Sigmoid colon (tissue), 7 donors: ENCODE measurements around the gene BHLHE41. TPM values are rescaled to one million over a fixed set of nuclear protein-coding genes. Genes with fewer than 3 reads are reported as not detected.

Experiments used
- DNase-seq: peaks from one replicate; pipeline ENCODE4 v3.0.0-alpha.2; 2019
- H3K27ac ChIP-seq, 4 donors: fragments of 200-600 bp; sonication (generic); one replicate each; pipeline ENCODE4 v1.5.1; 2016 to 2019; ENCODE audit warnings: mild to moderate bottlenecking in 1 of 4
- H3K27me3 ChIP-seq, 3 donors: fragments of 200-600 bp; sonication (generic); one replicate each; pipeline ENCODE4 v1.5.1; 2019; ENCODE audit warnings: mild to moderate bottlenecking in 1 of 3
- H3K36me3 ChIP-seq, 4 donors: fragments of 200-600 bp; sonication (generic); one replicate each; pipeline ENCODE4 v1.5.1; 2016 to 2019
- H3K4me1 ChIP-seq, 4 donors: fragments of 200-600 bp; sonication (generic); one replicate each; pipeline ENCODE4 v1.5.1; 2017 to 2019
- H3K4me3 ChIP-seq, 4 donors: fragments of 200-600 bp; sonication (generic); one replicate each; pipeline ENCODE4 v1.5.1; 2017 to 2019; ENCODE audit warnings: mild to moderate bottlenecking in 2 of 4, moderate library complexity in 1 of 4
- H3K9me3 ChIP-seq, 4 donors: fragments of 200-600 bp in 3 of 4; sonication (generic) in 3 of 4; one replicate each; pipeline versions ENCODE4 v1.5.1 to v1.6.1; 2013 to 2019
- EP300 ChIP-seq, 4 donors: sonication (generic); formaldehyde crosslinking; IDR thresholded peaks; one replicate each; pipeline ENCODE4 v1.6.1; 2017; ENCODE audit warnings: antibody characterized with exemption in 4 of 4
- POLR2A ChIP-seq, 2 donors: fragments of 450-650 bp; IDR thresholded peaks; one replicate each; pipeline ENCODE4 v1.6.1; 2016; ENCODE audit warnings: antibody characterized with exemption in 2 of 2, mild to moderate bottlenecking in 2 of 2, moderate library complexity in 2 of 2
- POLR2AphosphoS5 ChIP-seq, 4 donors: sonication (generic); formaldehyde crosslinking; IDR thresholded peaks; one replicate each; pipeline ENCODE4 v1.6.1; 2017; ENCODE audit warnings: antibody characterized with exemption in 4 of 4
- WGBS, 2 donors: extraction: QIAGEN DNeasy Blood & Tissue Kit; methylation state at CpG; one replicate each; pipeline ENCODE4 v1.1.7; 2013; 5-methylcytosine and 5-hydroxymethylcytosine counted together
- intact Hi-C: fragments of 100-400 bp; cut with DNase I; formaldehyde crosslinking; loops from one replicate; pipeline ENCODE4 v1.15.1; 2023
- polyA plus RNA-seq, 3 donors: library from polyadenylated mRNA; stranded (reverse); fragments of 200-250 nt; gene quantifications; one replicate each; pipeline ENCODE4 v1.2.3, GENCODE V29; 2013
- total RNA-seq, 4 donors: library from RNA; depleted of rRNA; stranded (reverse); fragments of >200 nt; gene quantifications; one replicate each; pipeline ENCODE4 v1.1.0, GENCODE V29; 2016
- TF ChIP-seq, protein P1 (sequence below), 4 experiments: fragments of 450-650 bp in 3 of 4; fragments of 200-600 bp in 1 of 4; IDR thresholded peaks; one replicate each; pipeline ENCODE4 v1.5.1; 2016 to 2019; ENCODE audit warnings: antibody characterized with exemption in 4 of 4, mild to moderate bottlenecking in 3 of 4, moderate library complexity in 2 of 4
- donor health status: healthy with polysubstance abuse.
- donor health status: Bipolar disorder and iron deficiency.
- donor health status: healthy.

BHLHE41 gene
- total and polyA plus RNA-seq, 7 donors: 3.9 to 12.6 (median 6.2) TPM

- Histone ChIP-seq H3K36me3 (no peaks in the 10 kb centered on the region), H3K4me3 (no peak overlapping the region), H3K27me3 (no peaks in the 10 kb centered on the region), H3K4me1 (peaks cover 0 to 42% (median 30%) of the 10 kb centered on the region in 4 donors), H3K27ac (peak overlapping the region in 3 of 4 donors; percentile 23 to 95 (median 92)), H3K9me3 (no peaks in the 10 kb centered on the region)
- DNase-seq: no peak
- TF ChIP-seq POLR2A (IDR thresholded peaks at IDR 0.05): no peak
- no peak for TF ChIP-seq EP300 (IDR thresholded peaks at IDR 0.05)
- TF ChIP-seq, protein P1, sequence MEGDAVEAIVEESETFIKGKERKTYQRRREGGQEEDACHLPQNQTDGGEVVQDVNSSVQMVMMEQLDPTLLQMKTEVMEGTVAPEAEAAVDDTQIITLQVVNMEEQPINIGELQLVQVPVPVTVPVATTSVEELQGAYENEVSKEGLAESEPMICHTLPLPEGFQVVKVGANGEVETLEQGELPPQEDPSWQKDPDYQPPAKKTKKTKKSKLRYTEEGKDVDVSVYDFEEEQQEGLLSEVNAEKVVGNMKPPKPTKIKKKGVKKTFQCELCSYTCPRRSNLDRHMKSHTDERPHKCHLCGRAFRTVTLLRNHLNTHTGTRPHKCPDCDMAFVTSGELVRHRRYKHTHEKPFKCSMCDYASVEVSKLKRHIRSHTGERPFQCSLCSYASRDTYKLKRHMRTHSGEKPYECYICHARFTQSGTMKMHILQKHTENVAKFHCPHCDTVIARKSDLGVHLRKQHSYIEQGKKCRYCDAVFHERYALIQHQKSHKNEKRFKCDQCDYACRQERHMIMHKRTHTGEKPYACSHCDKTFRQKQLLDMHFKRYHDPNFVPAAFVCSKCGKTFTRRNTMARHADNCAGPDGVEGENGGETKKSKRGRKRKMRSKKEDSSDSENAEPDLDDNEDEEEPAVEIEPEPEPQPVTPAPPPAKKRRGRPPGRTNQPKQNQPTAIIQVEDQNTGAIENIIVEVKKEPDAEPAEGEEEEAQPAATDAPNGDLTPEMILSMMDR (IDR thresholded peaks at IDR 0.05): no peak
- no peak for TF ChIP-seq POLR2AphosphoS5 (IDR thresholded peaks at IDR 0.05)
- intact Hi-C loops: no loop called here
- 73 to 81% methylated on average over 4 of the region's 4 CpGs for WGBS, 2 donors
Observed at GRCh38 chr12:26118308-26118707, 6.5 kb downstream of the BHLHE41 start.

DNA sequence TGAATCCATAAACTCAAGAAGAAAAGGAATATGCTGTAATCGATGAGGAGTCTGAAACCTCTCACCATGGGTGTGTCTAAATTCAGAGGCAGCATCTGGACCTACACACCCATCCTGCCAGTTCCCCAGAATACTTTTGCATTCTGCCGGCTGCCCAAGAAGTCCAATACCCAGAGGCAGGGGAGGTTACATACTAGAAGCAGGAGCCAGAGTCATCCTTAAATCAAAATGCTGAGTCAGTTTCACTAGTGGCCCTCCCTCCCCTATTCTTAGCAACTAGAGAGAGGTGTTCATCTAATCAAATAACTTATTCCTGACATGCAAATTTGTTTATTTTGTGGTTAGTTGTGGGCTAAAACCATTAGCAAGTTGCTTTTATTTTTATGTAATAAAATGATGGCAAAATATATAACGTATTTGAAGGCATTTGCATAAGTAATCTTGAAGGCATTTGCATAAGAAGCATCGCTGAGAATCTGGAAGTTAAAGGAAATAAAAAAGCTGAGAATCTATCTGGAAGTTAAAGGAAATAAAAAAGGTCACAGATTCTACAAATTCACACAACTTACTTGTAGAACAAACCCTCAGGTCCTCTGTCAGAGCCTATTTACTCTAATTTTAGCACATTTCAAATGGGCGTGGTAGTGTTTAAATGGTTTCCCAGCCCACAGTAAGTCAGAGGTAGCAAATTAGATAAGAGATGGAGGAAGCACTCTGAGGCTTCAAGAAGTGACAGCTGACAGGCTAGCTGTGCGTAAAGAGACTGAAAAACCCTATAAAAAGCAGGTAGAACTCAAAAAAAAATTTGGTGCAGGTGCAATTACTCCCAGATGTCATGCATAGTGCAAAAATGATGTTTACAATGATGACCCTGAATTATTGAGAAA, 7.8 kb downstream of the BHLHE41 start:
- intact Hi-C loops: no loop called here
- Histone ChIP-seq H3K4me3 (no peak overlapping the region), H3K27ac (peak overlapping the region; percentile 42 to 95 (median 92)), H3K4me1 (peaks cover 0 to 45% (median 37%) of the 10 kb centered on the region in 4 donors), H3K9me3 (no peaks in the 10 kb centered on the region), H3K27me3 (no peaks in the 10 kb centered on the region), H3K36me3 (no peaks in the 10 kb centered on the region)
- 21 to 54% methylated on average over 6 of the region's 6 CpGs for WGBS, 2 donors
- no peak for TF ChIP-seq EP300 (IDR thresholded peaks at IDR 0.05)
- no peak for TF ChIP-seq POLR2AphosphoS5 (IDR thresholded peaks at IDR 0.05)
- TF ChIP-seq POLR2A (IDR thresholded peaks at IDR 0.05): no peak
- TF ChIP-seq, protein P1 (IDR thresholded peaks at IDR 0.05): no peak
- DNase-seq: no peak

DNA sequence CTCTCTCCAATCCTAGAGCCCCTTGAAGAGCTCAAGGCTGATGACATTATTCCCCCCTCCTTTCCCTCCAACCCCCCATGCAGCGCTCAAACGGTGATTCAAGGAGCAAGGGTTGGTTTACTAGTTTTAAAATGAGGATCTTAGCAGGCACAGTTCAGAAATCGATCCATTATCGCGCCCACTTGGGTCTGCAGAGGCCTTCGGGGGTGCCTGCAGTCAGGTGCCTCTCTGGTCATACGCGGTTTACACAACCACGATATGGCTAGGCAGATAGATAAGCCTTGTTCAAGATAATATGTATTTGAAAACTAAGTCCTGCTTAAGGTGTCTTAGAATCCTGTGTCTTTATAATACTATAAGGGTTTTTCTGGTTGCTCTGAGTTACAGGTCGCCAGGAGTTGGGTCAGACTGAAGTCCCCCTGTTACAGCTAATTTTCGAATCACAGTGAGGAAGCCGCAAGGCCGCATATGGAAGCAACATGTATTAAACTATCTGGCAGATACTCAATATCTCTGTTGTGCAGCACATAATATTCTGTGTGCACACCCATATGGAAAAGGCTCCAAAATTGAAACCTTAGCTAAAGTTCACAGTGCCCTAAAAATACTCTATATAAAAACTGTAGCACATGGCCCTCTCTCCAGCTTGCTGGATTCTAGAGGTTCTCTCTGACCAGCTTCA, 10.0 kb downstream of the BHLHE41 start:
- intact Hi-C loops: loop anchor here (1.0 to 5.0 kb wide), 4 partner anchors 11 to 717 kb away; partner anchors contain the start of gene ITPR2
- peak overlapping the region; percentile 91 to 95 (median 92) for H3K27ac ChIP-seq
- H3K36me3 ChIP-seq: no peaks in the 10 kb centered on the region
- peaks cover 0 to 26% (median 25%) of the 10 kb centered on the region in 4 donors for H3K4me1 ChIP-seq
- 20 to 48% methylated on average over 13 of the region's 13 CpGs for WGBS, 2 donors
- H3K4me3 ChIP-seq: peak overlapping the region; percentile 34 to 57 (median 55)
- H3K27me3 ChIP-seq: no peaks in the 10 kb centered on the region
- TF ChIP-seq POLR2A (IDR thresholded peaks at IDR 0.05) (no peak), POLR2AphosphoS5 (IDR thresholded peaks at IDR 0.05) (no peak), EP300 (IDR thresholded peaks at IDR 0.05) (no peak)
- TF ChIP-seq, protein P1 (IDR thresholded peaks at IDR 0.05): no peak
- no peak for DNase-seq
- H3K9me3 ChIP-seq: no peaks in the 10 kb centered on the region

DNA sequence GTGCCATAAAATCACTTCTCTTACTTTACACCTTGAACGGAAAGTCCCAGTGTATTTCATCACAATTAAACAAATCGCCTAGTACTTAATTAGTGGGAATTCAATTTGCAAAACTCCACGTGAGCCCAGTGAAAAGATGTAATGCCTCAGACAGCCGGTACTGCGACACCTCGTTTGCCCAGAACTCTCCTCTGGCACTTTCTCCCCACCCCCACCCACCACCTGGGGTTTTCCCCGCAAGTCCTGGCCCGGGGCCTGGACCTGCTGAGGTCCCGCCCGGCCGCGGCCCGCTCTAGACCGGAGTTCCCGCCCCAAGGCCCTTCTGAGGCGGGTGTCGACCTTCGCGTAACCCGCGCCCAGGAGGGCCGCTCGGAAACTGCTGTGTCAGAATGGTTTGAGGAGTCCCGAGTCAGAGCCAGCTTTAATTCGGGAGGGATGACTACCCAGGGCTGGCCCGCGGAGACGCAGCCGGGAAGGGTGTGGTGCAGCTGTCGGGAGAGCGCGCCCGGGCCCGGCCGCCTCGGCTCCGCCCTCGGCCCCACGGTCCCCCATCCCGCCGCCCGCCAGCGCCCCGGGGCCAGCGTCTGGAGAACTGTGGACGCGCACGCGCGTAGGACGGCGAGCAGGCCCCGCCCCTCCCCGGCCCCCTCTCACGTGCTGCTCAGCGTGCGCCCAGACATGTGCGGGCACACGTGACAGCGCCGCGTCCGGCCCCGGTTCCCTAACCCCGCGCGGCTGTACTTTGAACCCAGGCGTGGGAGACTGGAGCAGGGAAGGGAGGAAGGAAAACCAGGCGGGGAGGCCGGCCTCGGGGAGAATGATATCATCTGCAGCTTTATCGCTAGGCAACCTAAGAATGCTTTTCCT, 10.8 kb downstream of the BHLHE41 start:
- Histone ChIP-seq H3K4me3 (peak overlapping the region; percentile 34 to 57 (median 55)), H3K27me3 (no peaks in the 10 kb centered on the region), H3K9me3 (no peaks in the 10 kb centered on the region), H3K4me1 (peaks cover 0 to 21% (median 18%) of the 10 kb centered on the region in 4 donors), H3K36me3 (no peaks in the 10 kb centered on the region), H3K27ac (peak overlapping the region; percentile 91 to 95 (median 92))
- intact Hi-C loops: loop anchor here (1.0 to 5.0 kb wide), 4 partner anchors 12 to 718 kb away; partner anchors contain the start of gene ITPR2
- peak; percentile 97 for DNase-seq
- peak in 3 of 4 donors; percentile 30 to 53 (median 39) for TF ChIP-seq EP300 (IDR thresholded peaks at IDR 0.05)
- TF ChIP-seq, protein P1 (IDR thresholded peaks at IDR 0.05): peak in 3 of 4 experiments; percentile 22 to 43 (median 37)
- TF ChIP-seq POLR2A (IDR thresholded peaks at IDR 0.05): peak; percentile 61 to 63
- TF ChIP-seq POLR2AphosphoS5 (IDR thresholded peaks at IDR 0.05): peak; percentile 60 to 85 (median 81)
- 1% methylated on average over 72 of the region's 72 CpGs for WGBS, 2 donors
